Thoracic aorta (tissue), 2 donors: ENCODE measurements around the gene MEG3. TPM values are rescaled to one million over a fixed set of nuclear protein-coding genes. Genes with fewer than 3 reads are reported as not detected.

Source experiments
- ATAC-seq: fragments of 150-250 bp; one replicate; pipeline ENCODE4 v1.8.0; 2017; ENCODE audit warnings: low read depth; ENCODE audit not compliant: insufficient number of reproducible peaks, low FRiP score
- DNase-seq: peaks from one replicate; pipeline ENCODE4 v3.0.0-alpha.2; 2020; ENCODE audit warnings: low spot score
- H3K27ac ChIP-seq, 2 donors: fragments of 200-600 bp; sonication (generic); 1 replicate in 1 of 2; 2 replicates in 1 of 2; pipeline ENCODE4 v1.5.1; 2016; ENCODE audit warnings: mild to moderate bottlenecking in 2 of 2, moderate library complexity in 2 of 2
- H3K27me3 ChIP-seq: fragments of 200-600 bp; sonication (generic); replicated peaks from 2 replicates; pipeline ENCODE4 v1.6.0; 2016; ENCODE audit warnings: mild to moderate bottlenecking; ENCODE audit not compliant: insufficient read depth
- H3K36me3 ChIP-seq: fragments of 200-600 bp; sonication (generic); one replicate; pipeline ENCODE4 v1.5.1; 2016
- H3K4me1 ChIP-seq, 2 donors: fragments of 200-600 bp; sonication (generic); 1 replicate in 1 of 2; 2 replicates in 1 of 2; pipeline versions ENCODE4 v1.5.1 to v1.6.0; 2016; ENCODE audit warnings: low read depth in 2 of 2, mild to moderate bottlenecking in 1 of 2; ENCODE audit not compliant: control insufficient read depth in 1 of 2
- H3K4me3 ChIP-seq: fragments of 200-600 bp; sonication (generic); 2 replicates; pipeline ENCODE4 v1.5.1; 2016; ENCODE audit warnings: mild to moderate bottlenecking
- H3K9me3 ChIP-seq: fragments of 200-600 bp; sonication (generic); 2 replicates; pipeline ENCODE4 v1.5.1; 2016
- CTCF ChIP-seq: fragments of 200-600 bp; sonication (generic); IDR thresholded peaks from one replicate; pipeline ENCODE4 v1.5.1; 2019; ENCODE audit warnings: antibody characterized with exemption
- total RNA-seq, 2 donors: library from RNA; depleted of rRNA; stranded (reverse); fragments of >200 nt; gene quantifications; one replicate each; pipeline versions ENCODE4 v1.1.0 to v1.2.3, GENCODE V29; 2016

MEG3 gene
- total RNA-seq, 2 donors from 2014 or later = 127 to 153 TPM

DNA sequence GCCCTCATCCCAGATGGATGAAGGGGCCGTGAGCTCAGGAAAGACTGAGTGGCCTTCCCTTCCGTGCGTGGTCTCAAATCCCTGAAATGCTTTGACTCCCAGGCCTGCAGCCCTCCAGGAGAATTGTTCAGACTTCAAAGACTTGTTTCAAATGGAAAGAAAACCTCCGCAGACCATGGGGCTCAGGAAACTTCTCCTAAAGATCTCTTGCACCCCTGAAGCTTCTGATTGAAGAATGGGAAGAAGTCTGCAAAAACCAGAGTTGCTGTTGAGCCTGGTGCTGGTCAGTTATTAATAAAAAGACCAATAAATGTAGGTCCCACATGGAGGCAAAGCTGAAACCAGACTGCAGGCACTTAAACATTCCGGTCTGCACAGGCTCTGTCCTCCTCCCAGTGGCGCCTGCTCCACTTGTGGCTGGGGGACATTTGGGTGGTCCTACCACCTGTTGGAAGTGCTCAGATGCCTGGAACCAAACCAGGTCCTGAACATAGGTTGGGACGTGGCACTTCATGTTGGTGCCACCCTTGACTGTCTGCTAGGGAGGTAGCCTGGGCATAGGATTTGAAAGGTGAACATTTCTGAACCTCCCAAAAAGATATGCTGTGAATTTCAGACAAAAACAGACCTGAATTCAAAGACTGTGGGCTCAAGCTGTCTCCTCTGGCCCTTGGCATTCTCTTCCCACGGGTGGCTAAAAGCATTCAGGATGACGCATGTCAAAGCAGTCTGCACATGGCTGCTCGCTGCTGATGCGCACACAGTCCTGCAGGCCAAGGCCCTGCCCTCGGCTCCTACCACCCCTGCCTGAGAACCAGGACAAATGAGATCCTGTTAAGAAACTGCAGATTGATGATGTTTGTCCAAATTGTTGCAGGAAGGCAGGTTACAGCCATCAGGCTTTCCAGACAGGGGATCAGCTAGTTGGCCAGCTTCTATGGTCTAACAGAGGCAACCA, 36.2 kb upstream of the MEG3 start:
- no peak for ATAC-seq
- H3K4me1 ChIP-seq = no peaks in the 10 kb centered on the region
- H3K27ac ChIP-seq = no peak overlapping the region
- H3K9me3 ChIP-seq = no peaks in the 10 kb centered on the region
- no peak for DNase-seq
- H3K4me3 ChIP-seq = no peak overlapping the region
- H3K36me3 ChIP-seq = no peaks in the 10 kb centered on the region
- H3K27me3 ChIP-seq = no peaks in the 10 kb centered on the region
- no peak for TF ChIP-seq CTCF

DNA sequence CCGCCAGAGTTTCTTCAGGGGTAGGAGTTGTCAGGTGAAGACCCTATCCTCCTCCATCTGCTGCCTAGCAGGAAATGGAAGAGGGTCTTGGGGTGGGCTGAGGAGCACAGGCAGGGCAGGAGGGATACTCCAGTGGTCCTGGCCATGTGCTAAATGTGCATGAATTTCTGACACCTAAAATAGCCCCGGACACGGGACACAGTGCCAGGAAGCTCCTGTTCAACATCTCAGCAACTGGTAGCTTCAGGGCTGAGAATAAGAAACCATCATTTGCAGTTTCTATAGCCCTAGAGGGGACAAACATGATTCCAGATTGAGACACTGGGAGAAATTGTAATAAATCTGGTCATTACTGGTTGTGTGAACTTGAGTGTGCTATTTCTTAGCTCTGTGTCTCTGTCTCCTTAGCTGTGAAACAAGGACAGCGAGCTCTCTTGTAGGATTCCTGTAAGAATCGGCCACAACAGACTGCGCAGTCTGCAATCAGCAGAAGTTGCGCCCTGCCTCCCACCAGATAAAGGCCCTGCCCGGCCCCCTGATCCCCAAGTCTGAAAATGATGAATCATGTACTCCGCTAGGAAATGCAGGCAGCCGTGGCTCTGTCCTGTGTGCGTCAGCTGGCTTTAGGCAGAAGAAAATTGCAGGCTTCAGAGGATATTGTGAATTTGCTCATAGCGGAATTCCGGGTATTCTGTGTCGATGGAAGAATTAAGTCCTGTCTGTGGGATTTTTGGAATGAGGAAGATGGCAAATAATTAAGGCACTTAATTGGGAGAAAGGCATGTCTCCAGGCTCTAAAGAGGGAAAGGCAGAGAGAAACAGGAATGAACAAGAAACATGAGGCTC, 35.2 kb upstream of the MEG3 start:
- no peaks in the 10 kb centered on the region for H3K36me3 ChIP-seq
- no peak for TF ChIP-seq CTCF
- DNase-seq (no peak), ATAC-seq (no peak)
- H3K27me3 ChIP-seq = no peaks in the 10 kb centered on the region
- no peaks in the 10 kb centered on the region for H3K4me1 ChIP-seq
- H3K9me3 ChIP-seq = no peaks in the 10 kb centered on the region
- H3K27ac ChIP-seq = no peak overlapping the region
- H3K4me3 ChIP-seq = no peak overlapping the region

DNA sequence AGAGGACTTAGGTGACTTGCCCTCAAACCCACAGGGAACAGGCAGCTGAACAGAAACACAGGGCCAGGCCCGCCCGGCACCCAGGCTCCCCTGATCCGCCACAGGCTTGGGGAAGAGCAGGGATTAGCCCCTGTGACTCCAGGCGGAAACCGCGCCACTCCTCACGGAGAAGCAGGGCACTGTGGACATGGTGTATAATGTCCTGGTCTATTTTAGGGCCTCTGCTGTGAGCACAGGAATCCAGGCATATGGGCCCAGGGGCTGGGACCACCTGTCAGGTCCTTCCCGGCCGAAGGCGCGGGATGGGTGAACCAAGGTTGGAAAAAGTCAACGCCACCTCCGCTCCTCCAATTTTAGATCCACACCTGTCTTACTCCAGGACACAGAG, 34.6 kb upstream of the MEG3 start:
- no peaks in the 10 kb centered on the region for H3K4me1 ChIP-seq
- H3K27ac ChIP-seq = no peak overlapping the region
- H3K9me3 ChIP-seq = no peaks in the 10 kb centered on the region
- no peak for TF ChIP-seq CTCF
- H3K4me3 ChIP-seq = no peak overlapping the region
- DNase-seq = no peak
- no peak for ATAC-seq
- no peaks in the 10 kb centered on the region for H3K27me3 ChIP-seq
- no peaks in the 10 kb centered on the region for H3K36me3 ChIP-seq

GRCh38 chr14:100791995-100792394, 33.9 kb upstream of the MEG3 start:
- no peak overlapping the region for H3K4me3 ChIP-seq
- ATAC-seq (no peak), DNase-seq (no peak)
- H3K27me3 ChIP-seq = no peaks in the 10 kb centered on the region
- no peak for TF ChIP-seq CTCF
- H3K27ac ChIP-seq = no peak overlapping the region
- H3K36me3 ChIP-seq = no peaks in the 10 kb centered on the region
- no peaks in the 10 kb centered on the region for H3K4me1 ChIP-seq
- no peaks in the 10 kb centered on the region for H3K9me3 ChIP-seq

DNA sequence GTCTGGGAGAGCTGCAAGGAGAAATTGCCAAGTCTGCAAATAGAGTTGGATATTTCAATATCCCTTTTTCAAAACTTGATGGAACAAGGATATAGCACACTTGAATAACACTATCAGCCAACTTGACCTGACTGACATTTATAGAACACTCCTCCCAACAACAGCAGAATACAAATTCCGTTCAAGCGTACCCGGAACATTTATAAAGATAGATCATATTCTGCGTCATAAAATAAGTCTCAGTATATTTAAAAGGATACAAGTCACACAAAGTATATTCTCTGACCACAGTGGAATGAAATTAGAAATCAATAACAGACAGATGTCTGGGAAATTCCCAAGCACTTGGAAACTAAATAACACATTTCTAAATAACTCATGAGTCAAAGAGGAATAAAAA, 29.0 kb upstream of the MEG3 start:
- no peak overlapping the region for H3K4me3 ChIP-seq
- TF ChIP-seq CTCF = no peak
- no peaks in the 10 kb centered on the region for H3K9me3 ChIP-seq
- no peak for DNase-seq
- no peaks in the 10 kb centered on the region for H3K27me3 ChIP-seq
- no peaks in the 10 kb centered on the region for H3K36me3 ChIP-seq
- no peak overlapping the region for H3K27ac ChIP-seq
- no peak for ATAC-seq
- H3K4me1 ChIP-seq = no peaks in the 10 kb centered on the region
